Measurements from ENCODE around the gene GGCT. TPM values are rescaled to one million over a fixed set of nuclear protein-coding genes. Genes with fewer than 3 reads are reported as not detected.

The GGCT gene
- 10 to 100 TPM; 16.7 to 22.5 TPM for total RNA-seq
- 10 to 100 TPM; 29.4 to 64.2 TPM for polyA plus RNA-seq
- long read RNA-seq, donor 1, transcript GGCT-202 (4 exons, 1,173 nt): major isoform, 17 of 28 reads
- long read RNA-seq, donor 1, transcript GGCT-207 (3 exons, 1,012 nt): minor isoform, 9 of 28 reads
- long read RNA-seq, donor 1, partial matches to known transcripts: 1 of 28 reads
- long read RNA-seq, donor 1, other reads (novel, unspliced or antisense): 1 of 28 reads
- long read RNA-seq, donor 2, transcript GGCT-202 (4 exons, 1,173 nt): major isoform, 7 of 8 reads
- long read RNA-seq, donor 2, partial matches to known transcripts: 0 of 8 reads
- long read RNA-seq, donor 2, other reads (novel, unspliced or antisense): 0 of 8 reads

- H3K4me3 ChIP-seq (ENCODE audit: low read length in 2 of 2): peak within 1 kb of the TSS; percentile 52 to 80
- H3K4me1 ChIP-seq (ENCODE audit: control insufficient read depth in 1 of 2, insufficient read depth in 2 of 2, low read length in 2 of 2): peaks cover 0 to 2% of the 10 kb centered on the region in 2 donors
- WGBS, 2 donors: 0 to 1% methylated on average over 63 to 64 of the region's 64 CpGs
- H3K27ac ChIP-seq (ENCODE audit: low read depth in 1 of 2, low read length in 2 of 2): peak within 1 kb of the TSS in 1 of 2 donors; percentile 43
- ATAC-seq (ENCODE audit: low FRiP score) (peak; percentile 100), DNase-seq (peak; percentile 99)
- H3K36me3 ChIP-seq (ENCODE audit: control insufficient read depth in 1 of 2, insufficient read depth in 2 of 2, low read length in 1 of 2): no peaks in the 10 kb centered on the region
- intact Hi-C loops (cut with DNase I): loop anchor here in 1 of 2 donors (2.0 kb wide), 1 partner anchor 26 kb away; the partner anchor contains the start of gene NOD1
- H3K9me3 ChIP-seq (ENCODE audit: control insufficient read depth, low read length): no peaks in the 10 kb centered on the region
- H3K27me3 ChIP-seq (ENCODE audit: control insufficient read depth in 1 of 2, insufficient read depth in 2 of 2, low read length in 1 of 2): no peaks in the 10 kb centered on the region
Observed at GRCh38 chr7:30504301-30505173, at the start of gene GGCT. Gene GGCT, minus strand, starts transcription at chr7:30504829. Its CDS starts 120 bp downstream, at chr7:30504709.

GRCh38 chr7:30553546-30553945, 48.9 kb upstream of the GGCT start:
- Histone ChIP-seq H3K27ac (ENCODE audit: low read depth in 1 of 2, low read length in 2 of 2) (no peak overlapping the region), H3K36me3 (ENCODE audit: control insufficient read depth in 1 of 2, insufficient read depth in 2 of 2, low read length in 1 of 2) (peaks cover 0 to 3% of the 10 kb centered on the region in 2 donors), H3K9me3 (ENCODE audit: control insufficient read depth, low read length) (no peaks in the 10 kb centered on the region), H3K27me3 (ENCODE audit: control insufficient read depth in 1 of 2, insufficient read depth in 2 of 2, low read length in 1 of 2) (no peaks in the 10 kb centered on the region), H3K4me1 (ENCODE audit: control insufficient read depth in 1 of 2, insufficient read depth in 2 of 2, low read length in 2 of 2) (no peaks in the 10 kb centered on the region), H3K4me3 (ENCODE audit: low read length in 2 of 2) (no peak overlapping the region)
- intact Hi-C loops (cut with DNase I): loop anchor here in 1 of 2 donors (10.0 kb wide), 1 partner anchor 279 kb away; no protein-coding TSS in a partner anchor
- no peak for ATAC-seq (ENCODE audit: low FRiP score)
- no peak for DNase-seq
- 70 to 76% methylated on average over 3 of the region's 3 CpGs for WGBS, 2 donors

GRCh38 chr7:30553141-30553540, 48.5 kb upstream of the GGCT start:
- no peak overlapping the region for H3K4me3 ChIP-seq (ENCODE audit: low read length in 2 of 2)
- H3K9me3 ChIP-seq (ENCODE audit: control insufficient read depth, low read length): no peaks in the 10 kb centered on the region
- intact Hi-C loops (cut with DNase I): loop anchor here in 1 of 2 donors (10.0 kb wide), 1 partner anchor 278 kb away; no protein-coding TSS in a partner anchor
- no peaks in the 10 kb centered on the region for H3K27me3 ChIP-seq (ENCODE audit: control insufficient read depth in 1 of 2, insufficient read depth in 2 of 2, low read length in 1 of 2)
- no peaks in the 10 kb centered on the region for H3K36me3 ChIP-seq (ENCODE audit: control insufficient read depth in 1 of 2, insufficient read depth in 2 of 2, low read length in 1 of 2)
- H3K4me1 ChIP-seq (ENCODE audit: control insufficient read depth in 1 of 2, insufficient read depth in 2 of 2, low read length in 2 of 2): no peaks in the 10 kb centered on the region
- no peak for DNase-seq
- no peak for ATAC-seq (ENCODE audit: low FRiP score)
- no peak overlapping the region for H3K27ac ChIP-seq (ENCODE audit: low read depth in 1 of 2, low read length in 2 of 2)

- Histone ChIP-seq H3K27ac (ENCODE audit: low read depth in 1 of 2, low read length in 2 of 2) (no peak overlapping the region), H3K4me1 (ENCODE audit: control insufficient read depth in 1 of 2, insufficient read depth in 2 of 2, low read length in 2 of 2) (no peaks in the 10 kb centered on the region), H3K4me3 (ENCODE audit: low read length in 2 of 2) (no peak overlapping the region), H3K9me3 (ENCODE audit: control insufficient read depth, low read length) (no peaks in the 10 kb centered on the region), H3K36me3 (ENCODE audit: control insufficient read depth in 1 of 2, insufficient read depth in 2 of 2, low read length in 1 of 2) (peaks cover 0 to 1% of the 10 kb centered on the region in 2 donors), H3K27me3 (ENCODE audit: control insufficient read depth in 1 of 2, insufficient read depth in 2 of 2, low read length in 1 of 2) (no peaks in the 10 kb centered on the region)
- intact Hi-C loops (cut with DNase I): loop anchor here in 1 of 2 donors (10.0 kb wide), 1 partner anchor 278 kb away; no protein-coding TSS in a partner anchor
- ATAC-seq (ENCODE audit: low FRiP score) (no peak), DNase-seq (no peak)
- 88 to 97% methylated on average over 1 of the region's 1 CpG for WGBS, 2 donors
Observed at GRCh38 chr7:30552330-30552729, 47.7 kb upstream of the GGCT start.

GRCh38 chr7:30549931-30550493, 45.4 kb upstream of the GGCT start:
- Histone ChIP-seq H3K9me3 (ENCODE audit: control insufficient read depth, low read length) (no peaks in the 10 kb centered on the region), H3K27me3 (ENCODE audit: control insufficient read depth in 1 of 2, insufficient read depth in 2 of 2, low read length in 1 of 2) (no peaks in the 10 kb centered on the region), H3K4me3 (ENCODE audit: low read length in 2 of 2) (no peak overlapping the region), H3K27ac (ENCODE audit: low read depth in 1 of 2, low read length in 2 of 2) (no peak overlapping the region), H3K4me1 (ENCODE audit: control insufficient read depth in 1 of 2, insufficient read depth in 2 of 2, low read length in 2 of 2) (no peaks in the 10 kb centered on the region), H3K36me3 (ENCODE audit: control insufficient read depth in 1 of 2, insufficient read depth in 2 of 2, low read length in 1 of 2) (peaks cover 0 to 2% of the 10 kb centered on the region in 2 donors)
- intact Hi-C loops (cut with DNase I): loop anchor here (2.0 to 10.0 kb wide), 2 partner anchors 15 to 275 kb away; no protein-coding TSS in a partner anchor
- no peak for DNase-seq
- WGBS, 2 donors: 86 to 87% methylated on average over 7 of the region's 7 CpGs
- no peak for ATAC-seq (ENCODE audit: low FRiP score)

- intact Hi-C loops (cut with DNase I): loop anchor here in 1 of 2 donors (2.0 kb wide), 1 partner anchor 16 kb away; no protein-coding TSS in a partner anchor
- ATAC-seq (ENCODE audit: low FRiP score) (peak; percentile 84), DNase-seq (peak in 1 of 2 donors; percentile 67)
Observed at GRCh38 chr7:30548845-30549244, 44.2 kb upstream of the GGCT start.

GRCh38 chr7:30546596-30546995, 42.0 kb upstream of the GGCT start:
- no peaks in the 10 kb centered on the region for H3K27me3 ChIP-seq (ENCODE audit: control insufficient read depth in 1 of 2, insufficient read depth in 2 of 2, low read length in 1 of 2)
- no peaks in the 10 kb centered on the region for H3K9me3 ChIP-seq (ENCODE audit: control insufficient read depth, low read length)
- H3K27ac ChIP-seq (ENCODE audit: low read depth in 1 of 2, low read length in 2 of 2): no peak overlapping the region
- ATAC-seq (ENCODE audit: low FRiP score): no peak
- intact Hi-C loops (cut with DNase I): no loop called here
- WGBS, 2 donors: 96 to 100% methylated on average over 4 of the region's 4 CpGs
- peaks cover 0 to 2% of the 10 kb centered on the region in 2 donors for H3K36me3 ChIP-seq (ENCODE audit: control insufficient read depth in 1 of 2, insufficient read depth in 2 of 2, low read length in 1 of 2)
- H3K4me1 ChIP-seq (ENCODE audit: control insufficient read depth in 1 of 2, insufficient read depth in 2 of 2, low read length in 2 of 2): no peaks in the 10 kb centered on the region
- DNase-seq: no peak
- no peak overlapping the region for H3K4me3 ChIP-seq (ENCODE audit: low read length in 2 of 2)

More at GRCh38 chr7:30548845-30549244, 44.2 kb upstream of the GGCT start:
- Histone ChIP-seq H3K9me3 (ENCODE audit: control insufficient read depth, low read length) (no peaks in the 10 kb centered on the region), H3K4me3 (ENCODE audit: low read length in 2 of 2) (no peak overlapping the region), H3K4me1 (ENCODE audit: control insufficient read depth in 1 of 2, insufficient read depth in 2 of 2, low read length in 2 of 2) (no peaks in the 10 kb centered on the region), H3K27me3 (ENCODE audit: control insufficient read depth in 1 of 2, insufficient read depth in 2 of 2, low read length in 1 of 2) (no peaks in the 10 kb centered on the region), H3K27ac (ENCODE audit: low read depth in 1 of 2, low read length in 2 of 2) (no peak overlapping the region), H3K36me3 (ENCODE audit: control insufficient read depth in 1 of 2, insufficient read depth in 2 of 2, low read length in 1 of 2) (peaks cover 0 to 2% of the 10 kb centered on the region in 2 donors)
- WGBS, 2 donors: 15 to 17% methylated on average over 6 of the region's 6 CpGs

GRCh38 chr7:30545791-30546555, 41.3 kb upstream of the GGCT start:
- peaks cover 0 to 2% of the 10 kb centered on the region in 2 donors for H3K36me3 ChIP-seq (ENCODE audit: control insufficient read depth in 1 of 2, insufficient read depth in 2 of 2, low read length in 1 of 2)
- H3K4me1 ChIP-seq (ENCODE audit: control insufficient read depth in 1 of 2, insufficient read depth in 2 of 2, low read length in 2 of 2): no peaks in the 10 kb centered on the region
- DNase-seq (no peak), ATAC-seq (ENCODE audit: low FRiP score) (no peak)
- no peak overlapping the region for H3K27ac ChIP-seq (ENCODE audit: low read depth in 1 of 2, low read length in 2 of 2)
- intact Hi-C loops (cut with DNase I): no loop called here
- H3K27me3 ChIP-seq (ENCODE audit: control insufficient read depth in 1 of 2, insufficient read depth in 2 of 2, low read length in 1 of 2): no peaks in the 10 kb centered on the region
- H3K9me3 ChIP-seq (ENCODE audit: control insufficient read depth, low read length): no peaks in the 10 kb centered on the region
- 70 to 75% methylated on average over 5 of the region's 5 CpGs for WGBS, 2 donors
- H3K4me3 ChIP-seq (ENCODE audit: low read length in 2 of 2): no peak overlapping the region
